Thyroid gland (tissue), 4 donors: ENCODE data around the gene PALLD. TPM values are rescaled to one million over a fixed set of nuclear protein-coding genes. Genes with fewer than 3 reads are reported as not detected.

Experiments
- DNase-seq, 2 donors: peaks; one replicate each; pipeline ENCODE4 v3.0.0-alpha.2; 2019
- H3K27ac ChIP-seq, 3 donors: fragments of 200-600 bp; sonication (generic); 1 replicate in 2 of 3; 2 replicates in 1 of 3; pipeline ENCODE4 v1.5.1; 2016 to 2019; ENCODE audit warnings: mild to moderate bottlenecking in 1 of 3, moderate library complexity in 1 of 3
- H3K27me3 ChIP-seq: fragments of 200-600 bp; sonication (generic); one replicate; pipeline ENCODE4 v1.5.1; 2019
- H3K36me3 ChIP-seq, 2 donors: fragments of 200-600 bp; sonication (generic); one replicate each; pipeline ENCODE4 v1.5.1; 2016 to 2019
- H3K4me1 ChIP-seq, 2 donors: fragments of 200-600 bp; sonication (generic); one replicate each; pipeline ENCODE4 v1.5.1; 2017 to 2019
- H3K4me3 ChIP-seq, 3 donors: fragments of 200-600 bp; sonication (generic); replicated peaks in 1 of 3; 1 replicate in 2 of 3; 2 replicates in 1 of 3; pipeline ENCODE4 v1.5.1; 2016; ENCODE audit warnings: mild to moderate bottlenecking in 1 of 3
- H3K9me3 ChIP-seq: fragments of 200-600 bp; sonication (generic); one replicate; pipeline ENCODE4 v1.5.1; 2017
- CTCF ChIP-seq, 6 experiments: fragments of 200-600 bp in 3 of 6; fragments of 450-650 bp in 3 of 6; sonication (generic) in 3 of 6; IDR thresholded peaks; one replicate each; pipeline ENCODE4 v1.5.1; 2016 to 2019; ENCODE audit warnings: antibody characterized with exemption in 6 of 6, mild to moderate bottlenecking in 2 of 6, inconsistent platforms in 1 of 6, moderate library complexity in 1 of 6
- POLR2A ChIP-seq, 2 donors: fragments of 450-650 bp; IDR thresholded peaks; one replicate each; pipeline ENCODE4 v1.6.1; 2017; ENCODE audit warnings: antibody characterized with exemption in 2 of 2, mild to moderate bottlenecking in 2 of 2, moderate library complexity in 1 of 2
- WGBS, 2 donors: methylation state at CpG; one replicate each; pipeline ENCODE4 v1.1.5; 2017; 5-methylcytosine and 5-hydroxymethylcytosine counted together
- intact Hi-C: fragments of 100-400 bp; cut with DNase I; formaldehyde crosslinking; loops from one replicate; pipeline ENCODE4 v1.15.1; 2023
- total RNA-seq, 4 donors: library from RNA; depleted of rRNA; stranded (reverse); fragments of >200 nt; gene quantifications; one replicate each; pipeline ENCODE4 v1.2.3, GENCODE V29; 2016

PALLD gene
- total RNA-seq, 4 donors from 2014 or later, result 152 to 311 (median 226) TPM

- WGBS, 2 donors, result 90 to 92% methylated on average over 6 of the region's 6 CpGs
- intact Hi-C loops, result no loop called here
- no peaks in the 10 kb centered on the region for H3K9me3 ChIP-seq
- H3K4me1 ChIP-seq, result no peaks in the 10 kb centered on the region
- DNase-seq, result no peak
- no peaks in the 10 kb centered on the region for H3K27me3 ChIP-seq
- no peak overlapping the region for H3K4me3 ChIP-seq
- no peaks in the 10 kb centered on the region for H3K36me3 ChIP-seq
- TF ChIP-seq CTCF (IDR thresholded peaks at IDR 0.05) (no peak), POLR2A (IDR thresholded peaks at IDR 0.05) (no peak)
- no peak overlapping the region for H3K27ac ChIP-seq
Measured at GRCh38 chr4:168529257-168529656, 32.4 kb downstream of the PALLD start.

GRCh38 chr4:168531305-168531704, 34.5 kb downstream of the PALLD start:
- TF ChIP-seq CTCF (IDR thresholded peaks at IDR 0.05), result no peak
- TF ChIP-seq POLR2A (IDR thresholded peaks at IDR 0.05), result no peak
- no peak overlapping the region for H3K27ac ChIP-seq
- H3K4me3 ChIP-seq, result no peak overlapping the region
- H3K4me1 ChIP-seq, result no peaks in the 10 kb centered on the region
- H3K36me3 ChIP-seq, result no peaks in the 10 kb centered on the region
- no peaks in the 10 kb centered on the region for H3K27me3 ChIP-seq
- intact Hi-C loops, result no loop called here
- DNase-seq, result no peak
- no peaks in the 10 kb centered on the region for H3K9me3 ChIP-seq
- 91 to 92% methylated on average over 4 of the region's 4 CpGs for WGBS, 2 donors

- intact Hi-C loops, result no loop called here
- TF ChIP-seq POLR2A (IDR thresholded peaks at IDR 0.05), result no peak
- no peak for TF ChIP-seq CTCF (IDR thresholded peaks at IDR 0.05)
Measured at GRCh38 chr4:168534535-168534934, 37.7 kb downstream of the PALLD start.

GRCh38 chr4:168535689-168536088, 38.8 kb downstream of the PALLD start:
- Histone ChIP-seq H3K36me3 (no peaks in the 10 kb centered on the region), H3K4me1 (no peaks in the 10 kb centered on the region), H3K4me3 (no peak overlapping the region), H3K9me3 (no peaks in the 10 kb centered on the region), H3K27me3 (no peaks in the 10 kb centered on the region), H3K27ac (no peak overlapping the region)
- no peak for DNase-seq
- intact Hi-C loops, result no loop called here
- 58 to 60% methylated on average over 5 of the region's 5 CpGs for WGBS, 2 donors
- TF ChIP-seq CTCF (IDR thresholded peaks at IDR 0.05) (no peak), POLR2A (IDR thresholded peaks at IDR 0.05) (no peak)

More at GRCh38 chr4:168534535-168534934, 37.7 kb downstream of the PALLD start:
- 96 to 100% methylated on average over 1 of the region's 1 CpG for WGBS, 2 donors
- H3K9me3 ChIP-seq, result no peaks in the 10 kb centered on the region
- no peaks in the 10 kb centered on the region for H3K4me1 ChIP-seq
- DNase-seq, result no peak
- no peak overlapping the region for H3K27ac ChIP-seq
- no peak overlapping the region for H3K4me3 ChIP-seq
- no peaks in the 10 kb centered on the region for H3K36me3 ChIP-seq
- H3K27me3 ChIP-seq, result no peaks in the 10 kb centered on the region

- H3K4me1 ChIP-seq, result no peaks in the 10 kb centered on the region
- no peaks in the 10 kb centered on the region for H3K36me3 ChIP-seq
- no peak overlapping the region for H3K27ac ChIP-seq
- TF ChIP-seq CTCF (IDR thresholded peaks at IDR 0.05) (no peak), POLR2A (IDR thresholded peaks at IDR 0.05) (no peak)
- no peak overlapping the region for H3K4me3 ChIP-seq
- intact Hi-C loops, result no loop called here
- no peaks in the 10 kb centered on the region for H3K27me3 ChIP-seq
- no peaks in the 10 kb centered on the region for H3K9me3 ChIP-seq
- 73 to 75% methylated on average over 7 of the region's 7 CpGs for WGBS, 2 donors
- DNase-seq, result no peak
Measured at GRCh38 chr4:168536448-168536847, 39.6 kb downstream of the PALLD start.
